HS-27A (cell line): ENCODE results near the gene TEDC2.
"Not testable (repeated sequence)": the region's sequence is repeated elsewhere in the genome, so short reads cannot be mapped to it uniquely, and the experiment has no call there.

ENCODE experiments used
- DNase-seq: peaks from one replicate; pipeline ENCODE4 v3.0.0-alpha.2; 2012; ENCODE audit warnings: low read depth, missing footprints

The TEDC2 gene

GRCh38 chr16:2438121-2438520, 21.8 kb upstream of the TEDC2 start:
- DNase-seq: no peak

GRCh38 chr16:2439598-2439997, 20.3 kb upstream of the TEDC2 start:
- DNase-seq: no peak

GRCh38 chr16:2441143-2441804, 18.6 kb upstream of the TEDC2 start:
- DNase-seq: not testable (repeated sequence)

GRCh38 chr16:2443555-2443954, 16.4 kb upstream of the TEDC2 start:
- no peak for DNase-seq

GRCh38 chr16:2447920-2448583, 11.9 kb upstream of the TEDC2 start:
- DNase-seq: no peak

GRCh38 chr16:2449118-2449517, 10.8 kb upstream of the TEDC2 start:
- no peak for DNase-seq

GRCh38 chr16:2450535-2450934, 9.4 kb upstream of the TEDC2 start:
- no peak for DNase-seq

GRCh38 chr16:2450975-2451381, 8.9 kb upstream of the TEDC2 start:
- DNase-seq: no peak

GRCh38 chr16:2451851-2452320, 8.0 kb upstream of the TEDC2 start:
- DNase-seq: no peak

GRCh38 chr16:2452650-2453049, 7.3 kb upstream of the TEDC2 start:
- no peak for DNase-seq

- no peak for DNase-seq
Measured at GRCh38 chr16:2455081-2455845, 4.6 kb upstream of the TEDC2 start.

- no peak for DNase-seq
Measured at GRCh38 chr16:2456551-2457153, 3.3 kb upstream of the TEDC2 start.

GRCh38 chr16:2457267-2457666, 2.6 kb upstream of the TEDC2 start:
- no peak for DNase-seq

GRCh38 chr16:2457946-2458345, 2.0 kb upstream of the TEDC2 start:
- DNase-seq: no peak

- DNase-seq: no peak
Measured at GRCh38 chr16:2458887-2459646, 842 bp upstream of the TEDC2 start.

- no peak for DNase-seq
Measured at GRCh38 chr16:2460391-2460713, 443 bp downstream of the TEDC2 start.

GRCh38 chr16:2460916-2461315, 1.0 kb downstream of the TEDC2 start:
- DNase-seq: no peak

- no peak for DNase-seq
Measured at GRCh38 chr16:2462031-2462866, 2.3 kb downstream of the TEDC2 start.

GRCh38 chr16:2464333-2464732, 4.4 kb downstream of the TEDC2 start:
- DNase-seq: no peak

GRCh38 chr16:2465653-2466415, 5.9 kb downstream of the TEDC2 start:
- DNase-seq: no peak
